ENCODE data around the gene DPYSL4. TPM values are rescaled to one million over a fixed set of nuclear protein-coding genes. Genes with fewer than 3 reads are reported as not detected.

Gene DPYSL4
- total RNA-seq, 4 donors from 2014 or later = 0.79 TPM; not detected in 3

DNA sequence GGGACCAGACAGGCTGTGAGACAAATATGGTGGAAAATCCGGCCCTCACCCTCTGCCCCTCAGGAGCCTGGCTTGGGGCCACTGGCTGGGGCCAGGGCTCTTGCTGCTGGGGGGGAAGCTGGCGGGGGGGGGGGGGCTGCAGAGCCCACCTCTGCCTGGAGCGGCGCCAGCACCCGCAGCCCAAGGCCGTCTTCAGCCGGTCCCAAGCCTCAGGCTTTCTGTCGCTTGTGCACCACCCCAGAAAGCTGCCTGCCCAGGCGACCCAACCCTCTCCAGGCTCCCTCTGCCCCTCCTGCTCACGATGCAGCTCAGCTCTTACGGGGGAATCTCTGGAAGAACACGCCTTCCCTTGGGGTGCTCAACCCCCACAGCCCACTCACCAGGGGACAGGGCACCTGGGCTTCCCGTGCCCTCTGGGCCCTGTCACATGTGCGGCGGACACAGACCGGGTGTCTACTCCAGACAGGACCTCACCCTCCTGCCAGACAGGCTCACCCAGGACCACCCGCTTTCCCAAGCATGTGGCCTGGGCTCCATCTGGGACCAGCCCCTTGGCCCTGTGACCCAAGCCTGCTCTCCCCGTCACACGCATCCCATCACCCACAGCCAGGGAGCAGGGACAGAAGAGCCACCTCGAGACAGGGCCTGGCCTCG is 43.9 kb downstream of the DPYSL4 start:
- DNase-seq = no peak
- 87% methylated on average over 19 of the region's 21 CpGs; no CpG with 5 or more reads in 1 of the 2 donors for WGBS, 2 donors (ENCODE audit: low coverage in 1 of 2)
- H3K4me3 ChIP-seq = peak overlapping the region in 2 of 4 donors; percentile 15 to 32
- in situ Hi-C loops (cut with MboI; ENCODE audit: low pct_ligation_motif_present in 1 of 4, low pct_unique_long_range_greater_than_20kb in 1 of 4, low sequenced_read_pairs in 3 of 4) (loop anchor here in 2 of 4 donors (25.0 kb wide), 2 partner anchors 107 to 407 kb away; partner anchors contain the start of gene LRRC27 (in 1 of the 2)), intact Hi-C loops (cut with DNase I; ENCODE audit: low total_unique reads) (no loop called here)
- H3K36me3 ChIP-seq = no peaks in the 10 kb centered on the region
- peak overlapping the region; percentile 14 to 63 (median 48) for H3K27ac ChIP-seq
- no peaks in the 10 kb centered on the region for H3K27me3 ChIP-seq
- H3K4me1 ChIP-seq = peaks cover 0 to 14% (median 5%) of the 10 kb centered on the region in 4 donors
- no peaks in the 10 kb centered on the region for H3K9me3 ChIP-seq
- TF ChIP-seq, protein P1, sequence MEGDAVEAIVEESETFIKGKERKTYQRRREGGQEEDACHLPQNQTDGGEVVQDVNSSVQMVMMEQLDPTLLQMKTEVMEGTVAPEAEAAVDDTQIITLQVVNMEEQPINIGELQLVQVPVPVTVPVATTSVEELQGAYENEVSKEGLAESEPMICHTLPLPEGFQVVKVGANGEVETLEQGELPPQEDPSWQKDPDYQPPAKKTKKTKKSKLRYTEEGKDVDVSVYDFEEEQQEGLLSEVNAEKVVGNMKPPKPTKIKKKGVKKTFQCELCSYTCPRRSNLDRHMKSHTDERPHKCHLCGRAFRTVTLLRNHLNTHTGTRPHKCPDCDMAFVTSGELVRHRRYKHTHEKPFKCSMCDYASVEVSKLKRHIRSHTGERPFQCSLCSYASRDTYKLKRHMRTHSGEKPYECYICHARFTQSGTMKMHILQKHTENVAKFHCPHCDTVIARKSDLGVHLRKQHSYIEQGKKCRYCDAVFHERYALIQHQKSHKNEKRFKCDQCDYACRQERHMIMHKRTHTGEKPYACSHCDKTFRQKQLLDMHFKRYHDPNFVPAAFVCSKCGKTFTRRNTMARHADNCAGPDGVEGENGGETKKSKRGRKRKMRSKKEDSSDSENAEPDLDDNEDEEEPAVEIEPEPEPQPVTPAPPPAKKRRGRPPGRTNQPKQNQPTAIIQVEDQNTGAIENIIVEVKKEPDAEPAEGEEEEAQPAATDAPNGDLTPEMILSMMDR (IDR thresholded peaks at IDR 0.05) = no peak
- no peak for TF ChIP-seq POLR2AphosphoS5 (IDR thresholded peaks at IDR 0.05)
- no peak for TF ChIP-seq POLR2A (IDR thresholded peaks at IDR 0.05)
- no peak for TF ChIP-seq EP300 (IDR thresholded peaks at IDR 0.05; ENCODE audit: low read depth)

DNA sequence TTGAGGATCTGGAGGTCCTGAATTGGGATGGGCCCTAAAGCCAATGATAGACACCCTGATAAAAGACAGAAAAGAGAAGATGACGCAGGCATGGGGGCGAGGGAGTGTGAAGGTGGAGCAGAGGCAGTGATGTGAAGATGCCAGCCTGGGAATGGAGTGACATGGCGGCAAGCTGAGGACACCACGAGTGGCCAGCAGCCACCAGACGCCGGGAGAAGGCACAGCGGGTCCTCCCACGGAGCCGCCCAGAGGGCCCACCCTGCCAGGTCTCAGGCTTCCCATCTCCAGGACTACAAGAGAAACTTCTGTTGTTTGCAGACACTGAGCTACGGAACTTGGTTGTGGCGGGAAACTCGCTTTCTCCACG is 44.9 kb downstream of the DPYSL4 start:
- no peaks in the 10 kb centered on the region for H3K36me3 ChIP-seq
- H3K9me3 ChIP-seq = no peaks in the 10 kb centered on the region
- WGBS, 2 donors (ENCODE audit: low coverage in 1 of 2) = 68% methylated on average over 13 of the region's 13 CpGs; no CpG with 5 or more reads in 1 of the 2 donors
- in situ Hi-C loops (cut with MboI; ENCODE audit: low pct_ligation_motif_present in 1 of 4, low pct_unique_long_range_greater_than_20kb in 1 of 4, low sequenced_read_pairs in 3 of 4) (loop anchor here in 2 of 4 donors (25.0 kb wide), 2 partner anchors 106 to 406 kb away; partner anchors contain the start of gene LRRC27 (in 1 of the 2)), intact Hi-C loops (cut with DNase I; ENCODE audit: low total_unique reads) (no loop called here)
- no peak overlapping the region for H3K27ac ChIP-seq
- peaks cover 0 to 14% (median 5%) of the 10 kb centered on the region in 4 donors for H3K4me1 ChIP-seq
- TF ChIP-seq POLR2A (IDR thresholded peaks at IDR 0.05) (no peak), POLR2AphosphoS5 (IDR thresholded peaks at IDR 0.05) (no peak), EP300 (IDR thresholded peaks at IDR 0.05; ENCODE audit: low read depth) (no peak)
- TF ChIP-seq, protein P1 (IDR thresholded peaks at IDR 0.05) = no peak
- H3K4me3 ChIP-seq = no peak overlapping the region
- DNase-seq = no peak
- no peaks in the 10 kb centered on the region for H3K27me3 ChIP-seq

DNA sequence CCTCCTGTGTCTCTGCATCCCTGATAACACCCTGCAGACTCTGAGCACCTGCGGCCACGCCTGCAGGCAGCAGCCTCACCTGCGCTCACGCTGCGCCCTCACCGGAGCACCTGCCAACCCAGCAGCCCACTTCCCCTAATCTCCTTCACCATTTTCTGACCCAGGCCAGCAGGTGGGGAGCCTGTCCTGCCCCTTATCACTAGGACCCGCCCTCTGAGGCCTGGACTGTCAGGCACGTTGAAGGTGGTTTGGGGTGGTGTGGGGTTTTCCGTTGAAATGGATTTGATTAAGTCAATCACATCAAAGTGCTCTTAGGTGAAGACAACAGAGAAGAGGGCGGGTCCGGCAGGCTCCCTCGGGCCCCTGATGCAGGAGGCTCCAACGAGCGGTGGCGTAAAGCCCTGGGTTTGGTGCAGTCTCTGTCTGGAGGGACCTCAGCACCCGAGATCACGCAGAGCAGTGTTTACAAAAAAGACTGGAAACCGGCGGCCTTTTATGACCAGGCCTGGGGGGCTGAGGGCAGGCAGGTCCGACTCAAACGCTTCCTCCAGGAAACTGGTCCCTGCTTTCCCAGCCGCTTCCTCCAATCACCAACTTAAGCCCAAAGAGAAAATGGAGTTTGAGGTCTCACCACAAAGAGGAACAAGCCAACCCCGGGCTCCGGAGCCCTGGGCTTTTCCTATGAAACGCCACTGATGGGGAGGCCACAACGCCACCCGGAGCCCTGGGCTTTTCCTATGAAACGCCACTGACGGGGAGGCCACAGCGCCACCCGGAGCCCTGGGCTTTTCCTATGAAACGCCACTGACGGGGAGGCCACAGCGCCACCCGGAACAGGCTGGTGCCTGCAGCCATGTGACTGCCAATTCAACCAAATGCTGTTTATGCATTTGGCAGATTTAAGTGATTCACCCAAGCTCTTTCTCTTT is 45.5 kb downstream of the DPYSL4 start:
- Histone ChIP-seq H3K4me3 (no peak overlapping the region), H3K27me3 (no peaks in the 10 kb centered on the region), H3K36me3 (no peaks in the 10 kb centered on the region), H3K27ac (no peak overlapping the region), H3K9me3 (no peaks in the 10 kb centered on the region), H3K4me1 (peaks cover 0 to 14% (median 5%) of the 10 kb centered on the region in 4 donors)
- intact Hi-C loops (cut with DNase I; ENCODE audit: low total_unique reads) = no loop called here
- TF ChIP-seq, protein P1 (IDR thresholded peaks at IDR 0.05) = no peak
- no peak for TF ChIP-seq POLR2A (IDR thresholded peaks at IDR 0.05)
- no peak for TF ChIP-seq EP300 (IDR thresholded peaks at IDR 0.05; ENCODE audit: low read depth)
- TF ChIP-seq POLR2AphosphoS5 (IDR thresholded peaks at IDR 0.05) = no peak
- 55 to 69% methylated on average over 8 to 34 of the region's 35 CpGs for WGBS, 2 donors (ENCODE audit: low coverage in 1 of 2)
- in situ Hi-C loops (cut with MboI; ENCODE audit: low pct_ligation_motif_present in 1 of 4, low pct_unique_long_range_greater_than_20kb in 1 of 4, low sequenced_read_pairs in 3 of 4) = loop anchor here in 2 of 4 donors (25.0 kb wide), 2 partner anchors 105 to 405 kb away; partner anchors contain the start of gene LRRC27 (in 1 of the 2)
- DNase-seq = no peak

DNA sequence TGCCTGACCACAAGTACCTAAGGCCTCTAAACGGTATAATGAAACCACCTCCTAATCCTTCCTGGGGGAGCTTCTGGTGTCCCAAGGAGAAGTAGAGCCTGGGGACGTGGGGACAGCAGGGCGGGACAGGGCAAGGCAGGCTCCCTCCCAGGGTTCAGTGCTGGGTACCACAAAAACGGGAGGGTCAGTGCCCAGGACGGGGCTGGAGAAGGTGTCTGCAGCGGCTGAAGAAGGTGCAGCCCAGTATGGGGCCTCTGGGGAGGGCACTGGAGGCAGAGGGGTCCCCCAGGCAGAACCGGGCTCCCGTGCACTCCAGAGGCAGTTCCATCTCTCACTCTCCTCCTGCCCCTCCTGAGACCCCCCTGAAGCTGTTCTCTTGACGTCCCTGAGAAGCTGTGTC is 46.2 kb downstream of the DPYSL4 start:
- H3K36me3 ChIP-seq = no peaks in the 10 kb centered on the region
- no peaks in the 10 kb centered on the region for H3K9me3 ChIP-seq
- no peaks in the 10 kb centered on the region for H3K27me3 ChIP-seq
- intact Hi-C loops (cut with DNase I; ENCODE audit: low total_unique reads) = no loop called here
- no peak overlapping the region for H3K27ac ChIP-seq
- in situ Hi-C loops (cut with MboI; ENCODE audit: low pct_ligation_motif_present in 1 of 4, low pct_unique_long_range_greater_than_20kb in 1 of 4, low sequenced_read_pairs in 3 of 4) = loop anchor here in 2 of 4 donors (25.0 kb wide), 2 partner anchors 104 to 404 kb away; partner anchors contain the start of gene LRRC27 (in 1 of the 2)
- WGBS, 2 donors (ENCODE audit: low coverage in 1 of 2) = 71 to 89% methylated on average over 1 to 9 of the region's 9 CpGs
- H3K4me3 ChIP-seq = no peak overlapping the region
- no peak for DNase-seq
- TF ChIP-seq POLR2AphosphoS5 (IDR thresholded peaks at IDR 0.05) (no peak), EP300 (IDR thresholded peaks at IDR 0.05; ENCODE audit: low read depth) (no peak), POLR2A (IDR thresholded peaks at IDR 0.05) (no peak)
- TF ChIP-seq, protein P1 (IDR thresholded peaks at IDR 0.05) = no peak
- peaks cover 0 to 14% (median 5%) of the 10 kb centered on the region in 4 donors for H3K4me1 ChIP-seq
